K562 (cell line): ENCODE data around the gene ITSN1. TPM values are rescaled to one million over a fixed set of nuclear protein-coding genes. Genes with fewer than 3 reads are reported as not detected.

Experiments
- CTCF ChIP-seq, 3 experiments: IDR thresholded peaks in 2 of 3; conservative IDR thresholded peaks in 1 of 3; 2 replicates each; pipeline ENCODE4 v1.5.1; 2011 to 2012; ENCODE audit warnings: low read length in 3 of 3, mild to moderate bottlenecking in 3 of 3, control low read depth in 2 of 3, improper control_type of control experiment in 1 of 3, inconsistent platforms in 1 of 3, low read depth in 1 of 3, mixed read lengths in 1 of 3, moderate library complexity in 1 of 3; ENCODE audit not compliant: insufficient read depth in 2 of 3
- OTX1 ChIP-seq: fragments of 450-650 bp; formaldehyde crosslinking; IDR thresholded peaks from 2 replicates; pipeline ENCODE4 v1.4.0; 2022; ENCODE audit warnings: mild to moderate bottlenecking
- ZNF41 ChIP-seq: fragments of 250-450 bp; sonication (Bioruptor Pico); conservative IDR thresholded peaks from 2 replicates; pipeline ENCODE4 v1.4.0; 2020; ENCODE audit warnings: mild to moderate bottlenecking
- polyA plus RNA-seq, 8 experiments: library from polyadenylated mRNA; depleted of rRNA in 4 of 8; stranded (reverse) in 5 of 8; unstranded in 3 of 8; fragments of >200 nt; fragmentation: Nextera tagmentation in 2 of 8; fragmentation: Illumina TruSeq in 1 of 8; extraction: Ambion mirVana in 2 of 8; extraction: Trizol in 1 of 8; gene quantifications; 2 replicates each; pipeline versions ENCODE4 v1.2.1 to v1.2.3, GENCODE V29; 2011 to 2014; ENCODE audit warnings: inconsistent platforms in 1 of 8, missing spikeins in 1 of 8
- total RNA-seq, 7 experiments: library from RNA; depleted of rRNA in 6 of 7; stranded (reverse); fragments of >200 nt in 6 of 7; fragmentation: Illumina TruSeq in 2 of 7; extraction: Trizol in 2 of 7; gene quantifications; 2 replicates each; pipeline versions ENCODE4 v1.2.1 to v1.2.3, GENCODE V29; 2011 to 2021; ENCODE audit warnings: low replicate concordance in 1 of 7
- TF ChIP-seq, protein P1 (sequence below): sonication (generic); formaldehyde crosslinking; IDR thresholded peaks from 2 replicates; pipeline ENCODE4 v1.8.0; 2022; ENCODE audit warnings: mild to moderate bottlenecking, missing genetic modification reagents

ITSN1 gene
- total and polyA plus RNA-seq, 9 of the 15 experiments (the other 6 are each of a cell fraction or from before 2014, with no cell fraction given): 1.1 to 12.6 (median 4.8) TPM

DNA sequence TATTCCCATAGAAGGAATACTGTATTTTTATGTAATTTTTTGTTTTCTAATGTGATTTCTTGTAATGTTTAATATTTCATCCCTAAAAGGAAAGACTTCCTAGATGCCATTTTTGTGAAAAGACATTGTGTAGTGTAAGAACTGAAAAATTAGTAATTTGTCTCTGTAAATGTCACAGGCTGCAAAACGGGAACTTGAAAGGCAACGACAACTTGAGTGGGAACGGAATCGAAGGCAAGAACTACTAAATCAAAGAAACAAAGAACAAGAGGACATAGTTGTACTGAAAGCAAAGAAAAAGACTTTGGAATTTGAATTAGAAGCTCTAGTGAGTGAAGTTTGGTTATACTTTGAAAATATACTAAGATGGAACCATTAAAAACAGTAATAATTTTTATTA lies 132.2 kb downstream of the ITSN1 start (continued):
- TF ChIP-seq CTCF (IDR thresholded peaks at IDR 0.05 in 2 of 3, conservative IDR thresholded peaks at IDR 0.05 in 1 of 3; ENCODE audit: insufficient read depth in 2 of 3, low read depth in 1 of 3, low read length in 3 of 3) (no peak), ZNF41 (CRISPR knock-in tag) (no peak), OTX1 (no peak)
- TF ChIP-seq, protein P1, sequence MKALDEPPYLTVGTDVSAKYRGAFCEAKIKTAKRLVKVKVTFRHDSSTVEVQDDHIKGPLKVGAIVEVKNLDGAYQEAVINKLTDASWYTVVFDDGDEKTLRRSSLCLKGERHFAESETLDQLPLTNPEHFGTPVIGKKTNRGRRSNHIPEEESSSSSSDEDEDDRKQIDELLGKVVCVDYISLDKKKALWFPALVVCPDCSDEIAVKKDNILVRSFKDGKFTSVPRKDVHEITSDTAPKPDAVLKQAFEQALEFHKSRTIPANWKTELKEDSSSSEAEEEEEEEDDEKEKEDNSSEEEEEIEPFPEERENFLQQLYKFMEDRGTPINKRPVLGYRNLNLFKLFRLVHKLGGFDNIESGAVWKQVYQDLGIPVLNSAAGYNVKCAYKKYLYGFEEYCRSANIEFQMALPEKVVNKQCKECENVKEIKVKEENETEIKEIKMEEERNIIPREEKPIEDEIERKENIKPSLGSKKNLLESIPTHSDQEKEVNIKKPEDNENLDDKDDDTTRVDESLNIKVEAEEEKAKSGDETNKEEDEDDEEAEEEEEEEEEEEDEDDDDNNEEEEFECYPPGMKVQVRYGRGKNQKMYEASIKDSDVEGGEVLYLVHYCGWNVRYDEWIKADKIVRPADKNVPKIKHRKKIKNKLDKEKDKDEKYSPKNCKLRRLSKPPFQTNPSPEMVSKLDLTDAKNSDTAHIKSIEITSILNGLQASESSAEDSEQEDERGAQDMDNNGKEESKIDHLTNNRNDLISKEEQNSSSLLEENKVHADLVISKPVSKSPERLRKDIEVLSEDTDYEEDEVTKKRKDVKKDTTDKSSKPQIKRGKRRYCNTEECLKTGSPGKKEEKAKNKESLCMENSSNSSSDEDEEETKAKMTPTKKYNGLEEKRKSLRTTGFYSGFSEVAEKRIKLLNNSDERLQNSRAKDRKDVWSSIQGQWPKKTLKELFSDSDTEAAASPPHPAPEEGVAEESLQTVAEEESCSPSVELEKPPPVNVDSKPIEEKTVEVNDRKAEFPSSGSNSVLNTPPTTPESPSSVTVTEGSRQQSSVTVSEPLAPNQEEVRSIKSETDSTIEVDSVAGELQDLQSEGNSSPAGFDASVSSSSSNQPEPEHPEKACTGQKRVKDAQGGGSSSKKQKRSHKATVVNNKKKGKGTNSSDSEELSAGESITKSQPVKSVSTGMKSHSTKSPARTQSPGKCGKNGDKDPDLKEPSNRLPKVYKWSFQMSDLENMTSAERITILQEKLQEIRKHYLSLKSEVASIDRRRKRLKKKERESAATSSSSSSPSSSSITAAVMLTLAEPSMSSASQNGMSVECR: no peak
